HepG2 (cell line): ENCODE measurements around the gene TNFRSF18. TPM values are rescaled to one million over a fixed set of nuclear protein-coding genes. Genes with fewer than 3 reads are reported as not detected.
A peak's percentile ranks its signal among the peaks of the same experiment; 100 is the strongest.
"Not testable (repeated sequence)": the region's sequence is repeated elsewhere in the genome, so short reads cannot be mapped to it uniquely, and the experiment has no call there.

Experiments
- ATAC-seq: fragments of 200-7000 bp; cut with Tn5 transposase; 3 replicates; pipeline ENCODE4 v1.9.1; 2020; ENCODE audit warnings: mild to moderate bottlenecking, moderate library complexity
- BruUV-seq: library from RNA; stranded (reverse); fragments of 400-500 nt; replicated peaks from 2 replicates; lab custom pipeline; 2021; lab: Mats Ljungman, UMichigan
- CTCF ChIA-PET: fragments of 300-600 bp; formaldehyde crosslinking; extraction: SDS; loops from one replicate; lab custom pipeline; 2021; ENCODE audit warnings: low total read pairs, inconsistent platforms, low intra/inter-chr PET ratio; lab: Yijun Ruan, JAX
- POLR2A ChIA-PET: fragments of 350-600 bp; sonication (Branson Sonifier 250); formaldehyde crosslinking; loops from one replicate; lab custom pipeline; 2020; ENCODE audit warnings: antibody characterized with exemption, inconsistent platforms; lab: Yijun Ruan, JAX
- DNase-seq: peaks from one replicate; pipeline ENCODE4 v3.0.0-alpha.2; 2015; ENCODE audit warnings: low spot score
- FAIRE-seq: peaks from 3 replicates; lab custom pipeline; 2011; peaks lifted over from hg19 to GRCh38; lab: Jason Lieb, UNC
- H2AFZ ChIP-seq: one replicate; pipeline ENCODE4 v1.6.1; 2011; ENCODE audit warnings: low read length, inconsistent platforms
- H3K27ac ChIP-seq: fragments of 300-600 bp; 3 replicates; pipeline ENCODE4 v1.8.0; 2011; ENCODE audit warnings: mixed run types, mild to moderate bottlenecking, mixed read lengths, low read length, inconsistent platforms; ENCODE audit not compliant: insufficient read depth; ENCODE audit errors: extremely low read length
- H3K27me3 ChIP-seq, 2 experiments: fragments of 200-600 bp in 1 of 2; 2 replicates in 1 of 2; 3 replicates in 1 of 2; pipeline versions ENCODE4 v1.6.0 to v1.8.0; 2011; ENCODE audit warnings: low read length in 2 of 2, mild to moderate bottlenecking in 2 of 2, moderate library complexity in 2 of 2, inconsistent platforms in 1 of 2; ENCODE audit not compliant: insufficient read depth in 2 of 2, control insufficient read depth in 1 of 2
- H3K36me3 ChIP-seq, 2 experiments: fragments of 200-600 bp in 1 of 2; replicated peaks in 1 of 2; 2 replicates in 1 of 2; 3 replicates in 1 of 2; pipeline versions ENCODE4 v1.5.1 to v1.8.0; 2011; ENCODE audit warnings: low read length in 2 of 2, inconsistent platforms in 1 of 2; ENCODE audit not compliant: insufficient read depth in 2 of 2, control insufficient read depth in 1 of 2
- H3K4me1 ChIP-seq: 2 replicates; pipeline ENCODE4 v1.5.1; 2012; ENCODE audit warnings: low read length, inconsistent platforms; ENCODE audit not compliant: insufficient read depth
- H3K4me2 ChIP-seq: 2 replicates; pipeline ENCODE4 v1.6.0; 2011; ENCODE audit warnings: low read depth, low read length, inconsistent platforms
- H3K4me3 ChIP-seq, 3 experiments: fragments of 200-600 bp in 1 of 3; sonication (generic), shearing (Covaris generic) in 1 of 3; replicated peaks in 1 of 3; 2 replicates each; pipeline ENCODE4 v1.5.1; 2011 to 2016; ENCODE audit warnings: low read length in 3 of 3, inconsistent platforms in 2 of 3, low read depth in 2 of 3, mild to moderate bottlenecking in 2 of 3, control low read depth in 1 of 3, mixed read lengths in 1 of 3; ENCODE audit not compliant: insufficient read depth in 1 of 3
- H3K79me2 ChIP-seq: one replicate; pipeline ENCODE4 v1.6.1; 2011; ENCODE audit warnings: low read length, inconsistent platforms; ENCODE audit not compliant: insufficient read depth
- H3K9ac ChIP-seq: 2 replicates; pipeline ENCODE4 v1.6.0; 2011; ENCODE audit warnings: mild to moderate bottlenecking, low read depth, low read length, inconsistent platforms; ENCODE audit not compliant: insufficient read depth
- H3K9me3 ChIP-seq: 2 replicates; pipeline ENCODE4 v1.5.1; 2012; ENCODE audit warnings: mild to moderate bottlenecking, low read length
- H4K20me1 ChIP-seq: 2 replicates; pipeline ENCODE4 v1.6.0; 2011; ENCODE audit warnings: inconsistent platforms, mild to moderate bottlenecking, low read length, moderate library complexity; ENCODE audit not compliant: insufficient read depth
- NAIF1 ChIP-seq: sonication (generic); formaldehyde crosslinking; IDR thresholded peaks from 2 replicates; pipeline ENCODE4 v1.5.0; 2020; ENCODE audit warnings: mild to moderate bottlenecking, missing genetic modification reagents, borderline replicate concordance
- STAG1 ChIP-seq: sonication (generic); formaldehyde crosslinking; IDR thresholded peaks from 2 replicates; pipeline ENCODE4 v1.4.0; 2020; ENCODE audit warnings: missing genetic modification reagents
- TEAD3 ChIP-seq: optimal IDR thresholded peaks from 2 replicates; pipeline ENCODE3; 2016; ENCODE audit warnings: borderline replicate concordance
- ZBTB49 ChIP-seq: sonication (generic); formaldehyde crosslinking; IDR thresholded peaks from 2 replicates; pipeline ENCODE4 v1.4.0; 2020; ENCODE audit warnings: missing genetic modification reagents, borderline replicate concordance
- ZNF317 ChIP-seq: sonication (generic); formaldehyde crosslinking; IDR thresholded peaks from 2 replicates; pipeline ENCODE4 v1.5.0; 2020; ENCODE audit warnings: mild to moderate bottlenecking, missing genetic modification reagents
- WGBS: methylation state at CpG from one replicate; pipeline ENCODE4 v1.1.6; 2017; ENCODE audit warnings: low lambda C conversion rate; 5-methylcytosine and 5-hydroxymethylcytosine counted together
- in situ Hi-C: cut with HindIII; loops from 2 replicates; pipeline ENCODE4 v1.10.0; 2017; ENCODE audit warnings: low pct_unique_long_range_greater_than_20kb; ENCODE audit not compliant: extremely low pct_ligation_motif_present
- intact Hi-C: fragments of 100-400 bp; cut with micrococcal nuclease; formaldehyde crosslinking; loops from one replicate; pipeline ENCODE4 v1.10.0; 2022; ENCODE audit not compliant: unreplicated experiment
- polyA plus RNA-seq, 8 experiments: library from polyadenylated mRNA; depleted of rRNA in 3 of 8; stranded (reverse) in 7 of 8; unstranded in 1 of 8; fragments of >200 nt; fragmentation: Illumina TruSeq in 4 of 8; extraction: Trizol in 4 of 8; gene quantifications; 2 replicates each; pipeline versions ENCODE4 v1.2.1 to v1.2.3, GENCODE V29; 2011 to 2016; ENCODE audit warnings: low read depth in 4 of 8, missing spikeins in 1 of 8, mixed read lengths in 1 of 8; ENCODE audit not compliant: insufficient read depth in 1 of 8
- total RNA-seq, 5 experiments: library from RNA; depleted of rRNA; stranded (reverse); fragments of >200 nt; fragmentation: Illumina TruSeq; extraction: Trizol; gene quantifications; 2 replicates each; pipeline ENCODE4 v1.2.3, GENCODE V29; 2016; ENCODE audit warnings: low read depth in 1 of 5
- TF ChIP-seq, protein P1 (sequence below): sonication (generic); formaldehyde crosslinking; IDR thresholded peaks from 2 replicates; pipeline ENCODE4 v1.8.0; 2022; ENCODE audit warnings: missing genetic modification reagents, mild to moderate bottlenecking, moderate library complexity, borderline replicate concordance

Gene TNFRSF18
- total and polyA plus RNA-seq, 2 of the 13 experiments (the other 11 are each of a cell fraction or from before 2014, with no cell fraction given), result not detected

GRCh38 chr1:1196431-1197187, 9.8 kb downstream of the TNFRSF18 start:
- TF ChIP-seq, protein P1, sequence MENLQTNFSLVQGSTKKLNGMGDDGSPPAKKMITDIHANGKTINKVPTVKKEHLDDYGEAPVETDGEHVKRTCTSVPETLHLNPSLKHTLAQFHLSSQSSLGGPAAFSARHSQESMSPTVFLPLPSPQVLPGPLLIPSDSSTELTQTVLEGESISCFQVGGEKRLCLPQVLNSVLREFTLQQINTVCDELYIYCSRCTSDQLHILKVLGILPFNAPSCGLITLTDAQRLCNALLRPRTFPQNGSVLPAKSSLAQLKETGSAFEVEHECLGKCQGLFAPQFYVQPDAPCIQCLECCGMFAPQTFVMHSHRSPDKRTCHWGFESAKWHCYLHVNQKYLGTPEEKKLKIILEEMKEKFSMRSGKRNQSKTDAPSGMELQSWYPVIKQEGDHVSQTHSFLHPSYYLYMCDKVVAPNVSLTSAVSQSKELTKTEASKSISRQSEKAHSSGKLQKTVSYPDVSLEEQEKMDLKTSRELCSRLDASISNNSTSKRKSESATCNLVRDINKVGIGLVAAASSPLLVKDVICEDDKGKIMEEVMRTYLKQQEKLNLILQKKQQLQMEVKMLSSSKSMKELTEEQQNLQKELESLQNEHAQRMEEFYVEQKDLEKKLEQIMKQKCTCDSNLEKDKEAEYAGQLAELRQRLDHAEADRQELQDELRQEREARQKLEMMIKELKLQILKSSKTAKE, result no peak
- no peak for TF ChIP-seq ZBTB49 (CRISPR knock-in tag)
- no peak for TF ChIP-seq ZNF317 (CRISPR knock-in tag)
- TF ChIP-seq STAG1, result no peak
- TF ChIP-seq NAIF1 (CRISPR knock-in tag), result no peak
- no peak for TF ChIP-seq TEAD3
- TF ChIP-seq, all 625 proteins: peak for 0
- BruUV-seq, result no TSS peak
- no peak overlapping the region for H2AFZ ChIP-seq
- peaks cover 22% of the 10 kb centered on the region for H3K4me1 ChIP-seq
- H3K27ac ChIP-seq, result no peak overlapping the region
- peaks cover 16 to 32% of the 10 kb centered on the region in 2 experiments; a peak in 4 of 5 replicates for H3K27me3 ChIP-seq
- no peaks in the 10 kb centered on the region for H3K36me3 ChIP-seq
- peaks cover 11% of the 10 kb centered on the region for H3K9me3 ChIP-seq
- no peak overlapping the region for H3K9ac ChIP-seq
- no peak overlapping the region for H3K4me3 ChIP-seq
- CTCF ChIA-PET, result no interaction called here
- POLR2A ChIA-PET, result no interaction called here
- WGBS, result 0% methylated on average over 1 of the region's 13 CpGs
- DNase-seq (no peak), FAIRE-seq (no peak), ATAC-seq (peak; percentile 34; the same call in 2 of the 3 replicates)
- no peaks in the 10 kb centered on the region for H3K79me2 ChIP-seq
- in situ Hi-C loops, result no loop called here
- intact Hi-C loops, result no loop called here
- no peak overlapping the region for H3K4me2 ChIP-seq
- H4K20me1 ChIP-seq, result no peaks in the 10 kb centered on the region

DNA sequence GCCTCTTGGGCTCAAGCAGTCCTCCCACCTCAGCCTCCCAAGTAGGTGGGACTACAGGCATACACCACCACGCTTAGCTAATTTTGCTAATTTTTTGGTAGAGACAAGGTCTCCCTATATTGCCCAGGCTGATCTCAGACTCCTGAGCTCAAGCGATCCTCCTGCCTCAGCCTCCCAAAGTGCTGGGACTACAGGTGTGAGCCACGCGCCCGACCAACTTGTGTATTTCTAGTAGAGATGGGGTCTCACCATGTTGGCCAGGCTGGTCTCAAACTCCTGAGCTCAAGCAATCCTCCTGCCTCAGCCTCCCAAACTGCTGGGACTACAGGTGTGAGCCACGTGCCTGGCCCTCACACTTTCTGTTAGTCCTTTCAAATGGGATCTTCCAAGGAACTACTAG, 10.7 kb downstream of the TNFRSF18 start:
- peaks cover 16 to 29% of the 10 kb centered on the region in 2 experiments; a peak in 4 of 5 replicates for H3K27me3 ChIP-seq
- in situ Hi-C loops, H2AFZ ChIP-seq, H3K27ac ChIP-seq, BruUV-seq, POLR2A ChIA-PET, H4K20me1 ChIP-seq, H3K9ac ChIP-seq, FAIRE-seq, intact Hi-C loops, CTCF ChIA-PET, H3K36me3 ChIP-seq, DNase-seq, H3K4me3 ChIP-seq, H3K4me2 ChIP-seq, H3K79me2 ChIP-seq, ATAC-seq: not testable (repeated sequence)
- peaks cover 20% of the 10 kb centered on the region for H3K4me1 ChIP-seq
- 63% methylated on average over 6 of the region's 6 CpGs for WGBS
- peaks cover 11% of the 10 kb centered on the region for H3K9me3 ChIP-seq
